OCI-LY7 (cell line): ENCODE data around the gene ARHGEF10L.

ENCODE experiments used
- CTCF ChIP-seq: fragments of 200-600 bp; sonication (generic); conservative IDR thresholded peaks from 2 replicates; pipeline ENCODE4 v1.5.1; 2014; ENCODE audit warnings: mild to moderate bottlenecking, antibody characterized with exemption, low read length, moderate library complexity, mixed read lengths
- EZH2phosphoT487 ChIP-seq: fragments of 200-600 bp; sonication (generic); IDR thresholded peaks from 2 replicates; pipeline ENCODE4 v1.6.1; 2018; ENCODE audit warnings: low read depth, borderline replicate concordance, mild to moderate bottlenecking, mixed run types, antibody characterized with exemption, low read length, moderate library complexity, mixed read lengths

GRCh38 chr1:17640975-17641374, 101.5 kb downstream of the ARHGEF10L start:
- TF ChIP-seq CTCF, result no peak
- TF ChIP-seq EZH2phosphoT487, result no peak
